Smooth muscle cell (in vitro differentiated cells): ENCODE data around the gene EMP3. TPM values are rescaled to one million over a fixed set of nuclear protein-coding genes. Genes with fewer than 3 reads are reported as not detected.
"Not testable (repeated sequence)": the region's sequence is repeated elsewhere in the genome, so short reads cannot be mapped to it uniquely, and the experiment has no call there.

Experiments
- DNase-seq: peaks from one replicate; lab custom pipeline; 2025; ENCODE audit not compliant: unreplicated experiment; lab: John Stamatoyannopoulos, UW
- H2AFZ ChIP-seq: fragments of 200-600 bp; sonication (generic); 2 replicates; pipeline ENCODE4 v1.6.0; 2016; ENCODE audit warnings: antibody characterized with exemption, low read depth, mild to moderate bottlenecking
- H3F3A ChIP-seq: fragments of 200-600 bp; sonication (generic); 2 replicates; pipeline ENCODE4 v1.6.0; 2017; ENCODE audit warnings: antibody characterized with exemption, low read depth
- H3K27ac ChIP-seq: fragments of 200-600 bp; sonication (generic); 2 replicates; pipeline ENCODE4 v1.5.1; 2016; ENCODE audit warnings: low read depth, mild to moderate bottlenecking
- H3K27me3 ChIP-seq: fragments of 200-600 bp; sonication (generic); 2 replicates; pipeline ENCODE4 v1.6.1; 2016; ENCODE audit warnings: low read depth, mild to moderate bottlenecking
- H3K36me3 ChIP-seq: fragments of 200-600 bp; sonication (generic); 2 replicates; pipeline ENCODE4 v1.5.1; 2016; ENCODE audit warnings: low read depth
- H3K4me1 ChIP-seq: fragments of 200-600 bp; sonication (generic); 2 replicates; pipeline ENCODE4 v1.5.1; 2016; ENCODE audit warnings: low read depth
- H3K4me2 ChIP-seq: fragments of 200-600 bp; sonication (generic); 2 replicates; pipeline ENCODE4 v1.6.0; 2016; ENCODE audit warnings: mild to moderate bottlenecking
- H3K4me3 ChIP-seq: fragments of 200-600 bp; sonication (generic); 2 replicates; pipeline ENCODE4 v1.5.1; 2016; ENCODE audit warnings: mild to moderate bottlenecking
- H3K79me2 ChIP-seq: fragments of 200-600 bp; sonication (generic); 2 replicates; pipeline ENCODE4 v1.6.0; 2016; ENCODE audit warnings: low read depth, mild to moderate bottlenecking
- H3K9ac ChIP-seq: fragments of 200-600 bp; sonication (generic); 2 replicates; pipeline ENCODE4 v1.6.0; 2016; ENCODE audit warnings: low read depth
- H3K9me3 ChIP-seq: fragments of 200-600 bp; sonication (generic); replicated peaks from 2 replicates; pipeline ENCODE4 v1.5.1; 2016; ENCODE audit warnings: low read depth
- H4K20me1 ChIP-seq: fragments of 200-600 bp; sonication (generic); 2 replicates; pipeline ENCODE4 v1.6.0; 2016; ENCODE audit warnings: low read depth
- whole genome bisulfite sequencing: methylation state at CpG from one replicate; pipeline ENCODE4 v1.1.7; 2016; ENCODE audit warnings: low lambda C conversion rate; 5-methylcytosine and 5-hydroxymethylcytosine counted together
- polyA plus RNA-seq: library from polyadenylated mRNA; unstranded; fragments of >200 nt; fragmentation: Nextera tagmentation; extraction: Ambion mirVana; gene quantifications from 2 replicates; pipeline ENCODE4 v1.2.1, GENCODE V29; 2016
- total RNA-seq: library from RNA; depleted of rRNA; stranded (reverse); fragments of >200 nt; gene quantifications from 2 replicates; pipeline ENCODE4 v1.2.3, GENCODE V29; 2014
- TF ChIP-seq, protein P1 (sequence below): fragments of 200-600 bp; sonication (generic); IDR thresholded peaks from 2 replicates; pipeline ENCODE4 v1.5.1; 2017; ENCODE audit warnings: borderline replicate concordance, mild to moderate bottlenecking, antibody characterized with exemption; ENCODE audit not compliant: insufficient read depth, poor library complexity, severe bottlenecking

Gene EMP3
- total and polyA plus RNA-seq, 2 experiments from 2014 or later, result 95.2 to 458 TPM

- no peaks in the 10 kb centered on the region for H3K4me1 ChIP-seq
- TF ChIP-seq, protein P1, sequence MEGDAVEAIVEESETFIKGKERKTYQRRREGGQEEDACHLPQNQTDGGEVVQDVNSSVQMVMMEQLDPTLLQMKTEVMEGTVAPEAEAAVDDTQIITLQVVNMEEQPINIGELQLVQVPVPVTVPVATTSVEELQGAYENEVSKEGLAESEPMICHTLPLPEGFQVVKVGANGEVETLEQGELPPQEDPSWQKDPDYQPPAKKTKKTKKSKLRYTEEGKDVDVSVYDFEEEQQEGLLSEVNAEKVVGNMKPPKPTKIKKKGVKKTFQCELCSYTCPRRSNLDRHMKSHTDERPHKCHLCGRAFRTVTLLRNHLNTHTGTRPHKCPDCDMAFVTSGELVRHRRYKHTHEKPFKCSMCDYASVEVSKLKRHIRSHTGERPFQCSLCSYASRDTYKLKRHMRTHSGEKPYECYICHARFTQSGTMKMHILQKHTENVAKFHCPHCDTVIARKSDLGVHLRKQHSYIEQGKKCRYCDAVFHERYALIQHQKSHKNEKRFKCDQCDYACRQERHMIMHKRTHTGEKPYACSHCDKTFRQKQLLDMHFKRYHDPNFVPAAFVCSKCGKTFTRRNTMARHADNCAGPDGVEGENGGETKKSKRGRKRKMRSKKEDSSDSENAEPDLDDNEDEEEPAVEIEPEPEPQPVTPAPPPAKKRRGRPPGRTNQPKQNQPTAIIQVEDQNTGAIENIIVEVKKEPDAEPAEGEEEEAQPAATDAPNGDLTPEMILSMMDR, result no peak
- H2AFZ ChIP-seq, result no peak overlapping the region
- H3K79me2 ChIP-seq, result no peaks in the 10 kb centered on the region
- WGBS, result 85% methylated on average over 5 of the region's 5 CpGs
- no peak overlapping the region for H3K4me2 ChIP-seq
- no peaks in the 10 kb centered on the region for H3K9me3 ChIP-seq
- no peak overlapping the region for H3K9ac ChIP-seq
- no peak for DNase-seq
- H4K20me1 ChIP-seq, result no peaks in the 10 kb centered on the region
- no peaks in the 10 kb centered on the region for H3K36me3 ChIP-seq
- no peaks in the 10 kb centered on the region for H3F3A ChIP-seq
- no peak overlapping the region for H3K27ac ChIP-seq
- H3K4me3 ChIP-seq, result no peak overlapping the region
- no peaks in the 10 kb centered on the region for H3K27me3 ChIP-seq
Measured at GRCh38 chr19:48367855-48368254, 42.5 kb downstream of the EMP3 start.

- no peaks in the 10 kb centered on the region for H3F3A ChIP-seq
- no peak overlapping the region for H3K4me3 ChIP-seq
- no peak for DNase-seq
- H3K36me3 ChIP-seq, result no peaks in the 10 kb centered on the region
- no peak overlapping the region for H3K4me2 ChIP-seq
- no peaks in the 10 kb centered on the region for H3K4me1 ChIP-seq
- no peak overlapping the region for H3K9ac ChIP-seq
- H3K27me3 ChIP-seq, result no peaks in the 10 kb centered on the region
- WGBS, result 82% methylated on average over 13 of the region's 14 CpGs
- no peak overlapping the region for H3K27ac ChIP-seq
- H3K9me3 ChIP-seq, result no peaks in the 10 kb centered on the region
- TF ChIP-seq, protein P1, result no peak
- H2AFZ ChIP-seq, result no peak overlapping the region
- no peaks in the 10 kb centered on the region for H4K20me1 ChIP-seq
- H3K79me2 ChIP-seq, result no peaks in the 10 kb centered on the region
Measured at GRCh38 chr19:48368936-48369335, 43.6 kb downstream of the EMP3 start.

DNA sequence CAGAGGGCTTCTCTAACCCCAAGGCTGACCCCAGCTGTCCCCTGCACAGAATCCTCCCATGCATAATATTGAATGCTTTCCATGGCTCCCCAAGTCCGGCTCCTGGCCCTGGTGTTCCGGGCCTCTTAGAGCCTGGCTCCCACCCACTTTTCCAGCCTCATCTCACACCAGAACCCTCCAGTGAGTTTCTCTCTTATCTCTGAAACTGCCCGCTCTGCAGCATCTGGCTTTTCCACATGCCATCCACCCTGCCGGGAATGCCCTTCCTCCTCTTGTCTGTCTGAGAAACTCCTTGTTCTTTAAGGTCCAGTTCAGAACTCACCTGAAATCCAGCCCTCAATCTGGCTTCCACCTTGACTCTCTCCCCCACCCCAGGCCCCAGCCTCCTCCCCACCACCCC, 45.6 kb downstream of the EMP3 start:
- H2AFZ ChIP-seq, result no peak overlapping the region
- TF ChIP-seq, protein P1, result no peak
- no peak overlapping the region for H3K9ac ChIP-seq
- no peak overlapping the region for H3K4me2 ChIP-seq
- no peaks in the 10 kb centered on the region for H3F3A ChIP-seq
- DNase-seq, result no peak
- no peaks in the 10 kb centered on the region for H4K20me1 ChIP-seq
- no peaks in the 10 kb centered on the region for H3K9me3 ChIP-seq
- H3K4me1 ChIP-seq, result no peaks in the 10 kb centered on the region
- H3K36me3 ChIP-seq, result no peaks in the 10 kb centered on the region
- H3K79me2 ChIP-seq, result no peaks in the 10 kb centered on the region
- no peak overlapping the region for H3K27ac ChIP-seq
- H3K27me3 ChIP-seq, result no peaks in the 10 kb centered on the region
- WGBS, result 21% methylated on average over 4 of the region's 4 CpGs
- no peak overlapping the region for H3K4me3 ChIP-seq

DNA sequence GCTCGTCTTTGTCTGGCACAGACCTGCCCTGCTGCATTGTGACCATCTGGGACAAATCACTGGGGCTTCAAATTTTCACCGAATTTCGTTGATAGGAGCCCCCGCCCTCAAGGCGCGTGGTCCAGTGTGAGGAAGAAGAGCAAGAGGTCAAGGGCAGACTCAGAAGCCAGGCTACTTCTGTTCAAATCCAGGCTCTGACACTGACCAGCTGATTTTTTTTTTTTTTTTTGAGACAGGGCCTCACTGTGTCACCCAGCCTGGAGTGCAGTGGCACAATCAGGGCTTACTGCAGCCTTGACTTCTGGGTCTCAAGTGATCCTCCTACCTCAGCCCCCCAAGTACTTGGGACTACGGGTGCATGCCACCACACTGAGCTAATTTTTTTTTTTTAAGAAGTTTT, 46.0 kb downstream of the EMP3 start:
- Histone ChIP-seq H3K27me3 (no peaks in the 10 kb centered on the region), H3K79me2 (no peaks in the 10 kb centered on the region), H3F3A (no peaks in the 10 kb centered on the region), H3K27ac (no peak overlapping the region), H3K4me2 (no peak overlapping the region), H3K9me3 (no peaks in the 10 kb centered on the region), H2AFZ (no peak overlapping the region), H3K9ac (no peak overlapping the region), H3K4me1 (no peaks in the 10 kb centered on the region), H3K4me3 (no peak overlapping the region), H4K20me1 (no peaks in the 10 kb centered on the region), H3K36me3 (no peaks in the 10 kb centered on the region)
- 65% methylated on average over 7 of the region's 7 CpGs for WGBS
- DNase-seq, result no peak
- TF ChIP-seq, protein P1, result no peak

DNA sequence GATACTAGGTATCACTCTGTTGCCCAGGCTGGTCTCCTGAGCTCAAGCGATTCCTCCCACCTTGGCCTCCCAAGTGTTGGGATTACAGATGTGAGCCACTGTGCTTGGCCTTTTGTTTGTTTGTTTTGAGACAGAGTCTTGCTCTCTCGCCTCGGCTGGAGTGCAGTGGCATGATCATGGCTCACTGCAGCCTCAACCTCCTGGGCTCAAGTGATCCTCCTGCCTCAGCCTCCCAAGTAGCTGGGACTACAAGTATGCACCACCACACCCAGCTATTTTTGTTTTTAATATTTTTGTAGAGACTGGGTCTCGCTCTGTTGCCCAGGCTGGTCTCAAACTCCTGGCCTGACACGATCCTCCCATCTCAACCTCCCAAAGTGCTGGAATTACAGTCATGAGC, 46.4 kb downstream of the EMP3 start:
- not testable (repeated sequence) for H3K4me3 ChIP-seq, H3K9me3 ChIP-seq, H3K27me3 ChIP-seq, H3F3A ChIP-seq, H3K4me1 ChIP-seq, H3K79me2 ChIP-seq, H2AFZ ChIP-seq, H3K4me2 ChIP-seq, H3K27ac ChIP-seq, H3K36me3 ChIP-seq, H3K9ac ChIP-seq, H4K20me1 ChIP-seq, DNase-seq
- WGBS, result 85% methylated on average over 5 of the region's 5 CpGs
